Pancreas (tissue), 10 donors: ENCODE measurements around the gene TNRC6C. TPM values are rescaled to one million over a fixed set of nuclear protein-coding genes. Genes with fewer than 3 reads are reported as not detected.

Experiments
- ATAC-seq, 4 donors: fragments of 200-7000 bp; cut with Tn5 transposase; one replicate each; pipeline versions ENCODE4 v1.8.0 to v1.9.1; 2020; ENCODE audit warnings: mild to moderate bottlenecking in 4 of 4, moderate library complexity in 4 of 4
- DNase-seq, 6 donors: peaks; one replicate each; pipeline ENCODE4 v3.0.0-alpha.2; 2020
- FAIRE-seq: peaks from 2 replicates; lab custom pipeline; 2012; peaks lifted over from hg19 to GRCh38; lab: Jason Lieb, UNC
- H3K27ac ChIP-seq, 4 donors: fragments of 200-600 bp; sonication (generic); 1 replicate in 3 of 4; 2 replicates in 1 of 4; pipeline versions ENCODE4 v1.5.0 to v1.8.0; 2020
- H3K27me3 ChIP-seq, 4 donors: fragments of 200-600 bp; one replicate each; pipeline ENCODE4 v1.8.0; 2021
- H3K36me3 ChIP-seq, 3 donors: fragments of 200-600 bp; sonication (generic) in 1 of 3; one replicate each; pipeline versions ENCODE4 v1.5.0 to v1.8.0; 2020 to 2021
- H3K4me1 ChIP-seq, 3 donors: fragments of 200-600 bp; one replicate each; pipeline ENCODE4 v1.8.0; 2021
- H3K4me3 ChIP-seq, 4 donors: fragments of 200-600 bp; sonication (generic) in 2 of 4; one replicate each; pipeline versions ENCODE4 v1.5.0 to v1.8.0; 2020 to 2021
- H3K9me3 ChIP-seq, 4 donors: fragments of 200-600 bp; one replicate each; pipeline ENCODE4 v1.8.0; 2021
- CTCF ChIP-seq, 4 donors: fragments of 200-600 bp; sonication (generic) in 3 of 4; IDR thresholded peaks; one replicate each; pipeline versions ENCODE4 v1.5.0 to v1.8.0; 2021; ENCODE audit warnings: antibody characterized with exemption in 4 of 4
- WGBS, 2 donors: extraction: QIAGEN DNeasy Blood & Tissue Kit; methylation state at CpG; one replicate each; pipeline ENCODE4 v1.1.7; 2013; 5-methylcytosine and 5-hydroxymethylcytosine counted together
- intact Hi-C, 3 donors: fragments of 100-400 bp; cut with DNase I; formaldehyde crosslinking; loops; one replicate each; pipeline versions ENCODE4 v1.11.1 to v1.14.2; 2022
- polyA plus RNA-seq, 2 donors: library from polyadenylated mRNA; stranded (reverse); fragments of 200-250 nt; gene quantifications; one replicate each; pipeline ENCODE4 v1.2.3, GENCODE V29; 2013
- total RNA-seq, 6 donors: library from RNA; stranded (reverse); fragmentation: NEBNext Ultra II Directional in 4 of 6; extraction: Animal tissue kit (Norgen Biotek cat#: 25700) in 4 of 6; gene quantifications; one replicate each; pipeline versions ENCODE4 v1.2.1 to v1.2.4, GENCODE V29; 2021 to 2023
- donor health status: healthy with polysubstance abuse.
- donor health status: DM: no; HTN: no; CAD: no; lungs with moderate emphysema.
- donor health status: DM: no; HTN: no; CAD: no.
- donor health status: control.
- donor health status: control.
- donor health status: Bipolar disorder and iron deficiency.
- donor health status: DM: yes; HTN: yes; CAD: no.
- donor health status: DM: no; HTN: no; CAD: no.
- donor health status: DM: no; HTN: no; CAD: no.
- donor health status: DM: yes; HTN: yes; CAD: no.

Gene TNRC6C
- total and polyA plus RNA-seq, 8 donors = 4.0 to 15.5 (median 7.7) TPM

GRCh38 chr17:78044280-78044835 is 85.9 kb downstream of the TNRC6C start:
- DNase-seq = no peak
- no peaks in the 10 kb centered on the region for H3K27me3 ChIP-seq
- no peaks in the 10 kb centered on the region for H3K9me3 ChIP-seq
- ATAC-seq = no peak
- no peak for FAIRE-seq
- H3K36me3 ChIP-seq = peaks cover 0 to 6% (median 6%) of the 10 kb centered on the region in 3 donors
- no peak for TF ChIP-seq CTCF (IDR thresholded peaks at IDR 0.05)
- peaks cover 0 to 5% (median 0%) of the 10 kb centered on the region in 3 donors for H3K4me1 ChIP-seq
- no peak overlapping the region for H3K4me3 ChIP-seq
- H3K27ac ChIP-seq = no peak overlapping the region
- 89 to 95% methylated on average over 3 of the region's 3 CpGs for WGBS, 2 donors
- intact Hi-C loops = no loop called here

GRCh38 chr17:78045316-78045715 is 86.8 kb downstream of the TNRC6C start:
- DNase-seq (no peak), ATAC-seq (no peak), FAIRE-seq (no peak)
- H3K27ac ChIP-seq = no peak overlapping the region
- 97 to 99% methylated on average over 5 of the region's 5 CpGs for WGBS, 2 donors
- peaks cover 0 to 14% (median 8%) of the 10 kb centered on the region in 3 donors for H3K36me3 ChIP-seq
- no peak for TF ChIP-seq CTCF (IDR thresholded peaks at IDR 0.05)
- H3K4me1 ChIP-seq = peaks cover 0 to 5% (median 0%) of the 10 kb centered on the region in 3 donors
- H3K9me3 ChIP-seq = no peaks in the 10 kb centered on the region
- H3K27me3 ChIP-seq = no peaks in the 10 kb centered on the region
- intact Hi-C loops = no loop called here
- no peak overlapping the region for H3K4me3 ChIP-seq

GRCh38 chr17:78046923-78047322 is 88.4 kb downstream of the TNRC6C start:
- TF ChIP-seq CTCF (IDR thresholded peaks at IDR 0.05) = no peak
- Histone ChIP-seq H3K27me3 (no peaks in the 10 kb centered on the region), H3K27ac (no peak overlapping the region), H3K9me3 (no peaks in the 10 kb centered on the region), H3K36me3 (peaks cover 0 to 14% (median 8%) of the 10 kb centered on the region in 3 donors), H3K4me3 (no peak overlapping the region), H3K4me1 (no peaks in the 10 kb centered on the region)
- ATAC-seq (no peak), DNase-seq (no peak), FAIRE-seq (no peak)
- 77 to 78% methylated on average over 2 of the region's 2 CpGs for WGBS, 2 donors
- intact Hi-C loops = no loop called here

GRCh38 chr17:78048346-78049292 is 90.1 kb downstream of the TNRC6C start:
- Histone ChIP-seq H3K9me3 (no peaks in the 10 kb centered on the region), H3K4me3 (no peak overlapping the region), H3K36me3 (peaks cover 0 to 14% (median 8%) of the 10 kb centered on the region in 3 donors), H3K27me3 (no peaks in the 10 kb centered on the region), H3K27ac (no peak overlapping the region), H3K4me1 (no peaks in the 10 kb centered on the region)
- ATAC-seq = no peak
- 93 to 97% methylated on average over 10 of the region's 10 CpGs for WGBS, 2 donors
- FAIRE-seq = no peak
- intact Hi-C loops = no loop called here
- no peak for TF ChIP-seq CTCF (IDR thresholded peaks at IDR 0.05)
- no peak for DNase-seq
